ENCODE results near the gene FRYL. TPM values are rescaled to one million over a fixed set of nuclear protein-coding genes. Genes with fewer than 3 reads are reported as not detected.
"Not testable (repeated sequence)": the region's sequence is repeated elsewhere in the genome, so short reads cannot be mapped to it uniquely, and the experiment has no call there.

Gene FRYL
- 22.9 TPM for total RNA-seq

- DNase-seq (ENCODE audit: low spot score) (peak; percentile 100), ATAC-seq (peak; percentile 88)
These were observed at the start of gene FRYL for GRCh38 chr4:48779998-48780864. FRYL (minus strand) TSS chr4:48780279; CDS start chr4:48634410, 145,869 bp downstream.

GRCh38 chr4:48827622-48828021 is 47.5 kb upstream of the FRYL start:
- DNase-seq (ENCODE audit: low spot score): no peak
- no peak for ATAC-seq

GRCh38 chr4:48821431-48821830 is 41.4 kb upstream of the FRYL start:
- ATAC-seq; DNase-seq (ENCODE audit: low spot score): not testable (repeated sequence)

- no peak for DNase-seq (ENCODE audit: low spot score)
These were observed 36.9 kb upstream of the FRYL start for GRCh38 chr4:48816971-48817370.

GRCh38 chr4:48816297-48816696 is 36.2 kb upstream of the FRYL start:
- ATAC-seq; DNase-seq (ENCODE audit: low spot score): not testable (repeated sequence)

More at GRCh38 chr4:48816971-48817370, 36.9 kb upstream of the FRYL start:
- ATAC-seq: no peak

GRCh38 chr4:48815483-48815882 is 35.4 kb upstream of the FRYL start:
- DNase-seq (ENCODE audit: low spot score): no peak
- ATAC-seq: no peak

- ATAC-seq: no peak
- no peak for DNase-seq (ENCODE audit: low spot score)
These were observed 33.9 kb upstream of the FRYL start for GRCh38 chr4:48813964-48814363.

- no peak for ATAC-seq
- DNase-seq (ENCODE audit: low spot score): no peak
These were observed 32.8 kb upstream of the FRYL start for GRCh38 chr4:48812866-48813265.

- DNase-seq (ENCODE audit: low spot score) (peak; percentile 51), ATAC-seq (peak; percentile 89)
These were observed 24.7 kb upstream of the FRYL start for GRCh38 chr4:48804584-48805301.

- DNase-seq (ENCODE audit: low spot score): no peak
- ATAC-seq: peak; percentile 57
These were observed 21.1 kb upstream of the FRYL start for GRCh38 chr4:48801016-48801715.

- not testable (repeated sequence) for ATAC-seq; DNase-seq (ENCODE audit: low spot score)
These were observed 20.1 kb upstream of the FRYL start for GRCh38 chr4:48800155-48800554.

GRCh38 chr4:48799157-48799556 is 19.1 kb upstream of the FRYL start:
- ATAC-seq: no peak
- no peak for DNase-seq (ENCODE audit: low spot score)

GRCh38 chr4:48798117-48798516 is 18.0 kb upstream of the FRYL start:
- no peak for DNase-seq (ENCODE audit: low spot score)
- ATAC-seq: no peak

GRCh38 chr4:48796927-48797679 is 17.0 kb upstream of the FRYL start:
- DNase-seq (ENCODE audit: low spot score) (no peak), ATAC-seq (no peak)

GRCh38 chr4:48796191-48796926 is 16.3 kb upstream of the FRYL start:
- DNase-seq (ENCODE audit: low spot score) (no peak), ATAC-seq (no peak)

GRCh38 chr4:48795108-48795507 is 15.0 kb upstream of the FRYL start:
- ATAC-seq (no peak), DNase-seq (ENCODE audit: low spot score) (no peak)

GRCh38 chr4:48792348-48793006 is 12.4 kb upstream of the FRYL start:
- DNase-seq (ENCODE audit: low spot score): no peak
- no peak for ATAC-seq

- DNase-seq (ENCODE audit: low spot score): no peak
- ATAC-seq: peak; percentile 87
These were observed 11.2 kb upstream of the FRYL start for GRCh38 chr4:48791313-48791712.

- DNase-seq (ENCODE audit: low spot score): no peak
- peak; percentile 77 for ATAC-seq
These were observed 10.5 kb upstream of the FRYL start for GRCh38 chr4:48790561-48790960.

Data from left lobe of liver (tissue), 2 donors.